Measurements from ENCODE around the gene TMEM154.

Gene TMEM154

DNA sequence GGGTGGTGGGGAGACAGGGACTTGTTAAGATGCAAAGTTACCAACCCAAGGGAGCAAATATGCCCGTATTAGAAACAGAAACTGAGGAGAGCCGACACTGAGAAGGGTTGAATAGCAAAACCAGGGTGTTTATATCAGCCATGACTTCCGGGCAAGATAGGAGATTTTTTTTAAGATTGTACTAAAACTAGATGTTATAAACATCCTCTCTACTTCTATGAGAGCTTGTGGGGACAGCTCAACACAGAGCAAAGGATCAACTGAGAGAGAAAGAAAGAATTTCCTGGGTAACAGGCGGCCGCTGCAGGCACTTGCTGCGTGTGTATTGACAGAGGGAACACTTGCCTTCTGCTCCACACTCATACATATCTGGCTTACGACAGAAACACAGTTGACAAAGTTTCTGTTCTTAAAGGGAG lies 94.8 kb downstream of the TMEM154 start:
- no peaks in the 10 kb centered on the region for H4K20me1 ChIP-seq (ENCODE audit: insufficient read depth, low read length)
- no peaks in the 10 kb centered on the region for H3K36me3 ChIP-seq (ENCODE audit: insufficient read depth, low read length)
- no peaks in the 10 kb centered on the region for H3K9me3 ChIP-seq (ENCODE audit: low read length)
- no peaks in the 10 kb centered on the region for H3K9me2 ChIP-seq (ENCODE audit: low read depth, low read length)
- peak overlapping the region; percentile 65 for H3K27ac ChIP-seq (ENCODE audit: low read depth, low read length, poor library complexity, severe bottlenecking)
- peak overlapping the region; percentile 44 for H3K9ac ChIP-seq (ENCODE audit: low read length)
- H3K4me2 ChIP-seq (ENCODE audit: low read length) = peak overlapping the region; percentile 67
- H3K79me2 ChIP-seq (ENCODE audit: insufficient read depth, low read length) = no peaks in the 10 kb centered on the region
- peaks cover 23% of the 10 kb centered on the region for H3K4me1 ChIP-seq (ENCODE audit: insufficient read depth, low read length, severe bottlenecking)
- H3K27me3 ChIP-seq (ENCODE audit: insufficient read depth, low read length) = no peaks in the 10 kb centered on the region
- TF ChIP-seq EZH2 (IDR thresholded peaks at IDR 0.05; ENCODE audit: borderline replicate concordance, low read length) (no peak), CTCF (IDR thresholded peaks at IDR 0.05; ENCODE audit: low read length) (no peak)
- H3K4me3 ChIP-seq (ENCODE audit: low read depth, low read length, poor library complexity, severe bottlenecking) = peak overlapping the region; percentile 22
- no peaks in the 10 kb centered on the region for H3F3A ChIP-seq (ENCODE audit: insufficient read depth, low read length)
- peak overlapping the region; percentile 88 for H2AFZ ChIP-seq (ENCODE audit: low read length)

DNA sequence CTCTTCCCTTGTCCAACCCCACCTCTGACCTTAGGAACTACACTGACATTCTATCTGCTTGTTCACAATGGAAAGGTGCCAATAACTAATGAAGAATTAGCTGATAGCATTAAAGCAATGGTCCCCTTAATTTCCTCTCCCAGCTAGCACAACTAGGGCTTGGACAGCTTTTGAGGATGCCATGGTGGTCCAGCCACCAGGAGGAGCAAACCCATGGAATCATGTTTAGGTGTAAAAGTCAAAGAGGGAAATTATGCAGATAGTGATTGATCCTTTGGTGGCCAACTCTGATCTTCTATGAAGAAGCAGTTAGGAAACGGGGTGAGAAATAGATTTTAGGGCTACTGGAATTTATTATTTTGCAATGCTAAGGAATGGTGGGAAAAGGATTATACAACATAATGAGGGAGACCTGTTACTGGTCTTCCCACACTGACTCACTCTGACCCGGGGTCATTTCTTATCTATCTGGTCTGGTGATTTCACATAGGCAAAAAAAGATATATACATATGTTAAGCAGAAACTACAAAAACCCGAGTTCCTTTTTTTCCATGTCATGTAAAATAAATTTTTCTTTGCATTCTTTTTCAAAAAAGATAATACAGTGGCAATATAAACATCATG lies 98.1 kb downstream of the TMEM154 start:
- Histone ChIP-seq H3K27ac (ENCODE audit: low read depth, low read length, poor library complexity, severe bottlenecking) (no peak overlapping the region), H3F3A (ENCODE audit: insufficient read depth, low read length) (peaks cover 3% of the 10 kb centered on the region; the same call in 1 of the 2 replicates), H3K4me3 (ENCODE audit: low read depth, low read length, poor library complexity, severe bottlenecking) (no peak overlapping the region), H3K9me3 (ENCODE audit: low read length) (no peaks in the 10 kb centered on the region), H4K20me1 (ENCODE audit: insufficient read depth, low read length) (no peaks in the 10 kb centered on the region), H3K9me2 (ENCODE audit: low read depth, low read length) (no peaks in the 10 kb centered on the region), H3K27me3 (ENCODE audit: insufficient read depth, low read length) (no peaks in the 10 kb centered on the region), H3K36me3 (ENCODE audit: insufficient read depth, low read length) (no peaks in the 10 kb centered on the region), H3K4me2 (ENCODE audit: low read length) (no peak overlapping the region), H3K4me1 (ENCODE audit: insufficient read depth, low read length, severe bottlenecking) (peaks cover 35% of the 10 kb centered on the region), H3K79me2 (ENCODE audit: insufficient read depth, low read length) (no peaks in the 10 kb centered on the region), H2AFZ (ENCODE audit: low read length) (no peak overlapping the region), H3K9ac (ENCODE audit: low read length) (no peak overlapping the region)
- TF ChIP-seq EZH2 (IDR thresholded peaks at IDR 0.05; ENCODE audit: borderline replicate concordance, low read length) (no peak), CTCF (IDR thresholded peaks at IDR 0.05; ENCODE audit: low read length) (no peak)

DNA sequence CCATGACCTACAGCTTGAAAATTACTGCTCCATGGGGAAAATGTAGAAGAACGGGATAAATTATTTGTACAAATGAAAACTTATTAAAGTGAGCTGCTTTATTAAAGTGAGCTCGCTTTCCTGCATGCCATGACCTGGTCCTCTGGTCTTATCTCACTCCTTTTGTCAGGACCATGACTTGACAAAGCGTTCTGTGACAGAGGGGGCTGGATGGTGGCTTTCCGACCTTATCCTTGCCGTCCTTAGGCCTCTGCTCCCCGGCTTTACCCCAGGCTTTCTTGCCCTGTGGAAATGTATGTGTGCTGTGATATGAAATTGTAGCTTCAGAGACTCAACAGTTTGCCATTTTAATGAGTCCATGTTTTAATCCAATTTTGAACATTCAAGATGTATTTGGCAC lies 99.9 kb downstream of the TMEM154 start:
- no peak overlapping the region for H3K4me3 ChIP-seq (ENCODE audit: low read depth, low read length, poor library complexity, severe bottlenecking)
- no peaks in the 10 kb centered on the region for H3K27me3 ChIP-seq (ENCODE audit: insufficient read depth, low read length)
- H4K20me1 ChIP-seq (ENCODE audit: insufficient read depth, low read length) = no peaks in the 10 kb centered on the region
- H3K27ac ChIP-seq (ENCODE audit: low read depth, low read length, poor library complexity, severe bottlenecking) = no peak overlapping the region
- H3K4me1 ChIP-seq (ENCODE audit: insufficient read depth, low read length, severe bottlenecking) = peaks cover 24% of the 10 kb centered on the region
- H3K9me3 ChIP-seq (ENCODE audit: low read length) = no peaks in the 10 kb centered on the region
- no peaks in the 10 kb centered on the region for H3K9me2 ChIP-seq (ENCODE audit: low read depth, low read length)
- H3K4me2 ChIP-seq (ENCODE audit: low read length) = no peak overlapping the region
- H3F3A ChIP-seq (ENCODE audit: insufficient read depth, low read length) = peaks cover 3% of the 10 kb centered on the region; the same call in 1 of the 2 replicates
- TF ChIP-seq CTCF (IDR thresholded peaks at IDR 0.05; ENCODE audit: low read length) = no peak
- TF ChIP-seq EZH2 (IDR thresholded peaks at IDR 0.05; ENCODE audit: borderline replicate concordance, low read length) = no peak
- H2AFZ ChIP-seq (ENCODE audit: low read length) = no peak overlapping the region
- H3K36me3 ChIP-seq (ENCODE audit: insufficient read depth, low read length) = no peaks in the 10 kb centered on the region
- H3K9ac ChIP-seq (ENCODE audit: low read length) = no peak overlapping the region
- no peaks in the 10 kb centered on the region for H3K79me2 ChIP-seq (ENCODE audit: insufficient read depth, low read length)

Data from OCI-LY1 (cell line).